Heart right ventricle (tissue), 16 donors: ENCODE data around the gene OR2B2. TPM values are rescaled to one million over a fixed set of nuclear protein-coding genes. Genes with fewer than 3 reads are reported as not detected.

Experiments
- ATAC-seq, 8 donors: fragments of 200-7000 bp; cut with Tn5 transposase; one replicate each; pipeline ENCODE4 v1.9.1; 2020; ENCODE audit warnings: mild to moderate bottlenecking in 8 of 8, moderate library complexity in 8 of 8, moderate number of reproducible peaks in 1 of 8
- DNase-seq, 2 donors: peaks; one replicate each; pipeline ENCODE4 v3.0.0-alpha.2; 2020
- H3K27ac ChIP-seq, 10 donors: fragments of 200-600 bp; sonication (generic) in 2 of 10; one replicate each; pipeline versions ENCODE4 v1.5.0 to v1.8.0; 2020 to 2022; ENCODE audit warnings: mild to moderate bottlenecking in 3 of 10
- H3K27me3 ChIP-seq, 7 donors: fragments of 200-600 bp; one replicate each; pipeline ENCODE4 v1.8.0; 2021 to 2022; ENCODE audit warnings: mild to moderate bottlenecking in 2 of 7
- H3K36me3 ChIP-seq, 9 donors: fragments of 200-600 bp; sonication (generic) in 1 of 9; one replicate each; pipeline versions ENCODE4 v1.5.0 to v1.8.0; 2020 to 2022; ENCODE audit warnings: mild to moderate bottlenecking in 2 of 9
- H3K4me1 ChIP-seq, 9 donors: fragments of 200-600 bp; sonication (generic) in 1 of 9; one replicate each; pipeline versions ENCODE4 v1.5.0 to v1.8.0; 2020 to 2022; ENCODE audit warnings: mild to moderate bottlenecking in 4 of 9
- H3K4me3 ChIP-seq, 10 donors: fragments of 200-600 bp; sonication (generic) in 2 of 10; one replicate each; pipeline versions ENCODE4 v1.5.0 to v1.8.0; 2020 to 2022; ENCODE audit warnings: mild to moderate bottlenecking in 7 of 10, moderate library complexity in 2 of 10
- H3K9me3 ChIP-seq, 11 donors: fragments of 200-600 bp in 10 of 11; sonication (generic) in 2 of 11; one replicate each; pipeline versions ENCODE4 v1.5.0 to v1.8.0; 2013 to 2022; ENCODE audit warnings: mild to moderate bottlenecking in 2 of 11, control low read depth in 1 of 11, moderate library complexity in 1 of 11
- CTCF ChIP-seq, 9 donors: fragments of 200-600 bp; sonication (generic) in 2 of 9; IDR thresholded peaks; one replicate each; pipeline versions ENCODE4 v1.5.0 to v1.8.0; 2021 to 2022; ENCODE audit warnings: antibody characterized with exemption in 9 of 9, mild to moderate bottlenecking in 5 of 9, moderate library complexity in 1 of 9
- WGBS, 2 donors: extraction: QIAGEN DNeasy Blood & Tissue Kit; methylation state at CpG; one replicate each; pipeline ENCODE4 v1.1.7; 2013; ENCODE audit warnings: inconsistent platforms in 1 of 2; 5-methylcytosine and 5-hydroxymethylcytosine counted together
- intact Hi-C, 10 donors: fragments of 100-400 bp; cut with DNase I; formaldehyde crosslinking; loops; one replicate each; pipeline versions ENCODE4 v1.11.1 to v1.14.2; 2022
- polyA plus RNA-seq, 2 donors: library from polyadenylated mRNA; stranded (reverse); fragments of 200-250 nt; gene quantifications; one replicate each; pipeline ENCODE4 v1.2.3, GENCODE V29; 2013
- total RNA-seq, 10 donors: library from RNA; stranded (reverse); fragmentation: NEBNext Ultra II Directional in 3 of 10; extraction: Animal tissue kit (Norgen Biotek cat#: 25700) in 3 of 10; gene quantifications; one replicate each; pipeline versions ENCODE4 v1.2.1 to v1.2.4, GENCODE V29; 2021 to 2023
- donor health status: Arrhythmogenic right ventricular cardiomyopathy.
- donor health status: ischemic (EF 13 %, LVEDD 7.1; RV severe dilation, severe dysfunction).
- donor health status: healthy with polysubstance abuse.
- donor health status: DM: no; HTN: yes; CAD: no.
- donor health status: DM: no; HTN: no; CAD: no.
- donor health status: ischemic (EF 25% LVEDD 6.9; RV normal size, moderate dysfunction).
- donor health status: ischemic (EF 25% LVEDD 5.7; RV mildly dilated, moderate dysfunction).
- donor health status: healthy.
- donor health status: DM: yes; HTN: yes; CAD: no.
- donor health status: Ischemic cardiomyopathy.
- donor health status: ischemic (EF 35%, LVEDD 5.7; RV mildly dilated, moderate dysfunction).
- donor health status: nonischemic (EF 11% LVEDD 7.7; RV severe dilation, severe dysfunction).
- donor health status: DM: yes; HTN: yes; CAD: no.
- donor health status: PGD.
- donor health status: ischemic (EF 29% LVEDD 5.4; RV normal size, mild dysfunction).
- donor health status: nonischemic (EF 23%, LVEDD 6.1; RV moderate dilation, normal function).

The OR2B2 gene
- total and polyA plus RNA-seq, 12 donors = not detected

GRCh38 chr6:27870291-27870870 lies 41.8 kb downstream of the OR2B2 start:
- ATAC-seq = no peak
- intact Hi-C loops = loop anchor here in 1 of 10 donors (5.0 kb wide), 1 partner anchor 58 kb away; a partner anchor contains a TSS
- H3K9me3 ChIP-seq = no peaks in the 10 kb centered on the region

GRCh38 chr6:27868311-27868710 lies 43.9 kb downstream of the OR2B2 start:
- Histone ChIP-seq H3K4me3 (peak overlapping the region in 1 of 10 donors; percentile 46), H3K36me3 (no peaks in the 10 kb centered on the region), H3K4me1 (peaks cover 9 to 64% (median 42%) of the 10 kb centered on the region in 9 donors), H3K27me3 (peaks cover 10 to 67% (median 56%) of the 10 kb centered on the region in 7 donors), H3K9me3 (no peaks in the 10 kb centered on the region), H3K27ac (no peak overlapping the region)
- DNase-seq = no peak
- ATAC-seq = no peak
- WGBS, 2 donors = 87 to 90% methylated on average over 3 of the region's 3 CpGs
- intact Hi-C loops = no loop called here
- TF ChIP-seq CTCF (IDR thresholded peaks at IDR 0.05) = no peak

More at GRCh38 chr6:27870291-27870870, 41.8 kb downstream of the OR2B2 start:
- Histone ChIP-seq H3K4me1 (peaks cover 9 to 62% (median 34%) of the 10 kb centered on the region in 9 donors), H3K27me3 (peaks cover 10 to 88% (median 74%) of the 10 kb centered on the region in 7 donors), H3K27ac (no peak overlapping the region), H3K4me3 (no peak overlapping the region), H3K36me3 (no peaks in the 10 kb centered on the region)
- no peak for TF ChIP-seq CTCF (IDR thresholded peaks at IDR 0.05)
- no peak for DNase-seq
- 78 to 81% methylated on average over 9 of the region's 9 CpGs for WGBS, 2 donors

GRCh38 chr6:27867945-27868300 lies 44.3 kb downstream of the OR2B2 start:
- H3K9me3 ChIP-seq = no peaks in the 10 kb centered on the region
- ATAC-seq (no peak), DNase-seq (no peak)
- no peaks in the 10 kb centered on the region for H3K36me3 ChIP-seq
- no peak for TF ChIP-seq CTCF (IDR thresholded peaks at IDR 0.05)
- intact Hi-C loops = no loop called here
- H3K27me3 ChIP-seq = peaks cover 10 to 63% (median 52%) of the 10 kb centered on the region in 7 donors
- peak overlapping the region in 4 of 10 donors; percentile 46 to 81 (median 63) for H3K4me3 ChIP-seq
- 88 to 89% methylated on average over 1 of the region's 1 CpG for WGBS, 2 donors
- H3K27ac ChIP-seq = peak overlapping the region in 1 of 10 donors; percentile 11
- peaks cover 9 to 61% (median 41%) of the 10 kb centered on the region in 9 donors for H3K4me1 ChIP-seq

GRCh38 chr6:27867051-27867944 lies 44.9 kb downstream of the OR2B2 start:
- DNase-seq (peak; percentile 53 to 67), ATAC-seq (peak; percentile 38 to 59 (median 50))
- no peak for TF ChIP-seq CTCF (IDR thresholded peaks at IDR 0.05)
- Histone ChIP-seq H3K4me1 (peaks cover 9 to 57% (median 37%) of the 10 kb centered on the region in 9 donors), H3K27ac (peak overlapping the region in 3 of 10 donors; percentile 5 to 82 (median 19)), H3K27me3 (peaks cover 10 to 57% (median 50%) of the 10 kb centered on the region in 7 donors), H3K4me3 (peak overlapping the region; percentile 29 to 83 (median 63)), H3K36me3 (no peaks in the 10 kb centered on the region), H3K9me3 (no peaks in the 10 kb centered on the region)
- intact Hi-C loops = no loop called here
- WGBS, 2 donors = 1 to 3% methylated on average over 45 of the region's 45 CpGs
